GM19452 (cell line): ENCODE results near the gene RNF25.

ENCODE experiments used
- ATAC-seq: cut with Tn5 transposase; IDR thresholded peaks from one replicate; pipeline ENCODE4 v1.9.1; 2021; ENCODE audit not compliant: unreplicated experiment

The RNF25 gene

GRCh38 chr2:218631837-218632236, 40.0 kb downstream of the RNF25 start:
- no peak for ATAC-seq

GRCh38 chr2:218627939-218628338, 43.9 kb downstream of the RNF25 start:
- no peak for ATAC-seq

GRCh38 chr2:218626369-218626768, 45.4 kb downstream of the RNF25 start:
- ATAC-seq, result no peak

GRCh38 chr2:218623366-218623705, 48.5 kb downstream of the RNF25 start:
- no peak for ATAC-seq

- ATAC-seq, result no peak
Measured at GRCh38 chr2:218622606-218623365, 49.0 kb downstream of the RNF25 start.

- no peak for ATAC-seq
Measured at GRCh38 chr2:218621007-218621406, 50.8 kb downstream of the RNF25 start.

GRCh38 chr2:218618102-218618860, 53.5 kb downstream of the RNF25 start:
- no peak for ATAC-seq

GRCh38 chr2:218615868-218616315, 55.9 kb downstream of the RNF25 start:
- no peak for ATAC-seq
